H1 (cell line): Measurements from ENCODE around the gene SIN3B.

Experiments used
- CTCF ChIP-seq, 3 experiments: IDR thresholded peaks; 1 replicate in 2 of 3; 2 replicates in 1 of 3; pipeline versions ENCODE4 v1.5.1 to v1.6.1; 2011; ENCODE audit warnings: low read length in 3 of 3, mild to moderate bottlenecking in 3 of 3, inconsistent platforms in 2 of 3, low read depth in 1 of 3, moderate library complexity in 1 of 3; ENCODE audit not compliant: insufficient read depth in 1 of 3; ENCODE audit errors: control extremely low read depth in 1 of 3
- JUN ChIP-seq: IDR thresholded peaks from 2 replicates; pipeline ENCODE4 v1.6.1; 2011; ENCODE audit warnings: low read depth, mild to moderate bottlenecking, improper control_type of control experiment, low read length
- POLR2A ChIP-seq, 2 experiments: IDR thresholded peaks; 1 replicate in 1 of 2; 2 replicates in 1 of 2; pipeline ENCODE4 v1.6.1; 2011; ENCODE audit warnings: low read depth in 2 of 2, low read length in 2 of 2, mild to moderate bottlenecking in 2 of 2; ENCODE audit errors: control extremely low read depth in 1 of 2
- RAD21 ChIP-seq, 2 experiments: IDR thresholded peaks in 1 of 2; conservative IDR thresholded peaks in 1 of 2; 2 replicates each; pipeline ENCODE4 v1.6.1; 2011; ENCODE audit warnings: low read depth in 2 of 2, low read length in 2 of 2, improper control_type of control experiment in 1 of 2, inconsistent platforms in 1 of 2, mild to moderate bottlenecking in 1 of 2, moderate library complexity in 1 of 2
- SIX5 ChIP-seq: IDR thresholded peaks from 2 replicates; pipeline ENCODE4 v1.6.1; 2011; ENCODE audit warnings: mild to moderate bottlenecking, low read depth, low read length
- SP1 ChIP-seq: IDR thresholded peaks from 2 replicates; pipeline ENCODE4 v1.6.1; 2011; ENCODE audit warnings: low read depth, low read length
- TAF1 ChIP-seq: IDR thresholded peaks from 2 replicates; pipeline ENCODE4 v1.6.1; 2011; ENCODE audit warnings: mild to moderate bottlenecking, low read depth, low read length
- USF2 ChIP-seq: IDR thresholded peaks from 2 replicates; pipeline ENCODE4 v1.6.1; 2011; ENCODE audit warnings: low read length, improper control_type of control experiment
- YY1 ChIP-seq: IDR thresholded peaks from 2 replicates; pipeline ENCODE4 v1.6.1; 2011; ENCODE audit warnings: low read depth, mild to moderate bottlenecking, low read length
- ZNF274 ChIP-seq: IDR thresholded peaks from 2 replicates; pipeline ENCODE4 v1.7.0; 2012; ENCODE audit warnings: low read length, borderline replicate concordance; ENCODE audit errors: extremely low read depth

GRCh38 chr19:16908759-16909158, 79.6 kb downstream of the SIN3B start:
- TF ChIP-seq SIX5 (no peak), USF2 (no peak), SP1 (no peak), CTCF (IDR thresholded peaks at IDR 0.05; ENCODE audit: control extremely low read depth in 1 of 3, insufficient read depth in 1 of 3, low read depth in 1 of 3, low read length in 3 of 3) (no peak), RAD21 (IDR thresholded peaks at IDR 0.05 in 1 of 2, conservative IDR thresholded peaks at IDR 0.05 in 1 of 2; ENCODE audit: low read depth in 2 of 2, low read length in 2 of 2) (no peak), JUN (no peak), ZNF274 (no peak), TAF1 (no peak), POLR2A (IDR thresholded peaks at IDR 0.05; ENCODE audit: control extremely low read depth in 1 of 2, low read depth in 2 of 2, low read length in 2 of 2) (no peak), YY1 (no peak)
